K562 treated with DMSO at 1 percent for 24 hours (cell line): Measurements from ENCODE around the gene LAMTOR3. TPM values are rescaled to one million over a fixed set of nuclear protein-coding genes. Genes with fewer than 3 reads are reported as not detected.

Experiments used
- total RNA-seq: library from RNA; unstranded; fragments of 300-600 nt; gene quantifications from 2 replicates; pipeline ENCODE4 v1.2.3, GENCODE V29; 2022; ENCODE audit warnings: low read depth; ENCODE audit not compliant: insufficient read depth

Gene LAMTOR3
- total RNA-seq, result 23.0 and 25.1 TPM in 2 replicates

GRCh38 chr4:99894161-99894997 lies at the start of gene LAMTOR3:
Gene LAMTOR3, minus strand, starts transcription at chr4:99894427. Its CDS starts 464 bp downstream, at chr4:99893963.

Other genes starting within 250 kb of the LAMTOR3 start
- not detected in 2 replicates for gene C4orf54, start 236.6 kb downstream of the LAMTOR3 start, total RNA-seq
- 3.0 and 4.8 TPM in 2 replicates for gene DAPP1, start 77.6 kb downstream of the LAMTOR3 start, total RNA-seq
- gene DNAJB14, start 52.2 kb upstream of the LAMTOR3 start, total RNA-seq, result 41.9 and 43.2 TPM in 2 replicates
- gene H2AZ1, start 55.8 kb upstream of the LAMTOR3 start, total RNA-seq, result 1,146 and 1,268 TPM in 2 replicates